ENCODE data around the gene SERPINA6.

SERPINA6 gene

GRCh38 chr14:94340533-94340932 lies 17.4 kb upstream of the SERPINA6 start:
- TF ChIP-seq, protein P1, sequence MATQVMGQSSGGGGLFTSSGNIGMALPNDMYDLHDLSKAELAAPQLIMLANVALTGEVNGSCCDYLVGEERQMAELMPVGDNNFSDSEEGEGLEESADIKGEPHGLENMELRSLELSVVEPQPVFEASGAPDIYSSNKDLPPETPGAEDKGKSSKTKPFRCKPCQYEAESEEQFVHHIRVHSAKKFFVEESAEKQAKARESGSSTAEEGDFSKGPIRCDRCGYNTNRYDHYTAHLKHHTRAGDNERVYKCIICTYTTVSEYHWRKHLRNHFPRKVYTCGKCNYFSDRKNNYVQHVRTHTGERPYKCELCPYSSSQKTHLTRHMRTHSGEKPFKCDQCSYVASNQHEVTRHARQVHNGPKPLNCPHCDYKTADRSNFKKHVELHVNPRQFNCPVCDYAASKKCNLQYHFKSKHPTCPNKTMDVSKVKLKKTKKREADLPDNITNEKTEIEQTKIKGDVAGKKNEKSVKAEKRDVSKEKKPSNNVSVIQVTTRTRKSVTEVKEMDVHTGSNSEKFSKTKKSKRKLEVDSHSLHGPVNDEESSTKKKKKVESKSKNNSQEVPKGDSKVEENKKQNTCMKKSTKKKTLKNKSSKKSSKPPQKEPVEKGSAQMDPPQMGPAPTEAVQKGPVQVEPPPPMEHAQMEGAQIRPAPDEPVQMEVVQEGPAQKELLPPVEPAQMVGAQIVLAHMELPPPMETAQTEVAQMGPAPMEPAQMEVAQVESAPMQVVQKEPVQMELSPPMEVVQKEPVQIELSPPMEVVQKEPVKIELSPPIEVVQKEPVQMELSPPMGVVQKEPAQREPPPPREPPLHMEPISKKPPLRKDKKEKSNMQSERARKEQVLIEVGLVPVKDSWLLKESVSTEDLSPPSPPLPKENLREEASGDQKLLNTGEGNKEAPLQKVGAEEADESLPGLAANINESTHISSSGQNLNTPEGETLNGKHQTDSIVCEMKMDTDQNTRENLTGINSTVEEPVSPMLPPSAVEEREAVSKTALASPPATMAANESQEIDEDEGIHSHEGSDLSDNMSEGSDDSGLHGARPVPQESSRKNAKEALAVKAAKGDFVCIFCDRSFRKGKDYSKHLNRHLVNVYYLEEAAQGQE (IDR thresholded peaks at IDR 0.05; ENCODE audit: insufficient read depth in 1 of 2, low read depth in 2 of 2, low read length in 2 of 2) = no peak
- TF ChIP-seq POLR2AphosphoS5 (IDR thresholded peaks at IDR 0.05; ENCODE audit: low read depth, low read length) (no peak), FOXP2 (optimal IDR thresholded peaks at IDR 0.05; ENCODE audit: borderline replicate concordance, extremely low read depth, extremely low read length, insufficient read depth) (no peak), SIN3A (IDR thresholded peaks at IDR 0.05; ENCODE audit: borderline replicate concordance, insufficient read depth, low read length) (no peak), TAF1 (IDR thresholded peaks at IDR 0.05; ENCODE audit: borderline replicate concordance, insufficient read depth, low read length) (no peak)

- TF ChIP-seq FOXP2 (optimal IDR thresholded peaks at IDR 0.05; ENCODE audit: borderline replicate concordance, extremely low read depth, extremely low read length, insufficient read depth) (no peak), SIN3A (IDR thresholded peaks at IDR 0.05; ENCODE audit: borderline replicate concordance, insufficient read depth, low read length) (no peak), POLR2AphosphoS5 (IDR thresholded peaks at IDR 0.05; ENCODE audit: low read depth, low read length) (no peak), TAF1 (IDR thresholded peaks at IDR 0.05; ENCODE audit: borderline replicate concordance, insufficient read depth, low read length) (no peak)
- TF ChIP-seq, protein P1 (IDR thresholded peaks at IDR 0.05; ENCODE audit: insufficient read depth in 1 of 2, low read depth in 2 of 2, low read length in 2 of 2) = no peak
Observed at GRCh38 chr14:94338023-94338422, 14.9 kb upstream of the SERPINA6 start.

DNA sequence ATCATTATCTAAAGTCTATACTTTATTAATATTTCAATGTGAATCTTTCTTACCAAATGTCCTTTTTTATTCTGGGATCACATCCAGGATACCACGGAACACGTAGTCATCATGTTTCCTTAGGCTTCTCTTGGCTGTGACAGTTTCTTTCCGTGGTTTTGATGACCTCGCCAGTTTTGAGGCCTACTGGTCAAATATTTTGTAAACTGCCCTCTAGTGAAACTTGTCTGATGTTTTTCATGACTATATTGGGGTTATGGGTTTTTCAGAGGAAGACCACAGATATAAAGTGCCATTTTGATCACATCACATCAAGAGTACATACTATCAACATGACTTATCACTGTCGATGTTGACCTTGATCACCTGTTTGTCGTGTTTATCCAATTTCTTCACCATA lies 14.1 kb upstream of the SERPINA6 start:
- no peak for TF ChIP-seq SIN3A (IDR thresholded peaks at IDR 0.05; ENCODE audit: borderline replicate concordance, insufficient read depth, low read length)
- TF ChIP-seq FOXP2 (optimal IDR thresholded peaks at IDR 0.05; ENCODE audit: borderline replicate concordance, extremely low read depth, extremely low read length, insufficient read depth) = no peak
- TF ChIP-seq POLR2AphosphoS5 (IDR thresholded peaks at IDR 0.05; ENCODE audit: low read depth, low read length) = no peak
- no peak for TF ChIP-seq TAF1 (IDR thresholded peaks at IDR 0.05; ENCODE audit: borderline replicate concordance, insufficient read depth, low read length)
- TF ChIP-seq, protein P1 (IDR thresholded peaks at IDR 0.05; ENCODE audit: insufficient read depth in 1 of 2, low read depth in 2 of 2, low read length in 2 of 2) = no peak

DNA sequence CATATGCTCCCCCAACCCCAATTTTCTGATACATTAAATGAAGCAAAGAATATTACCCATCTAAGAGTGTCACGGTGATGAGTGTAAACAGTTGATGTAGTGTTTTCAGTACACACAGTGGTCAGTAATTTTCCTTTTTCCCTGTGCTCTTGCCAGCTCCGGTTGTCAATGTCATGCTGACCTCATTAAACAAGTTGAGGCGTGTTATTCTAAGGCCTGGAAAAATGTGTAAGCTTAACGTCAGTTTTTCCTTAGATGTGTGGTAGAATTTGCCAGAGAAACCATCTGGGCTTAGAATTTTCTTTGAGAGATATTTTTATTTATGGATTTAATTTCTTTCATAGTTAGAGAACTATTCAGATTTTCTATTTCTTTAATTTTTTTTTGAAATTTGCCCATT lies 11.7 kb upstream of the SERPINA6 start:
- TF ChIP-seq TAF1 (IDR thresholded peaks at IDR 0.05; ENCODE audit: borderline replicate concordance, insufficient read depth, low read length) (no peak), FOXP2 (optimal IDR thresholded peaks at IDR 0.05; ENCODE audit: borderline replicate concordance, extremely low read depth, extremely low read length, insufficient read depth) (no peak), SIN3A (IDR thresholded peaks at IDR 0.05; ENCODE audit: borderline replicate concordance, insufficient read depth, low read length) (no peak), POLR2AphosphoS5 (IDR thresholded peaks at IDR 0.05; ENCODE audit: low read depth, low read length) (no peak)
- TF ChIP-seq, protein P1 (IDR thresholded peaks at IDR 0.05; ENCODE audit: insufficient read depth in 1 of 2, low read depth in 2 of 2, low read length in 2 of 2) = no peak

DNA sequence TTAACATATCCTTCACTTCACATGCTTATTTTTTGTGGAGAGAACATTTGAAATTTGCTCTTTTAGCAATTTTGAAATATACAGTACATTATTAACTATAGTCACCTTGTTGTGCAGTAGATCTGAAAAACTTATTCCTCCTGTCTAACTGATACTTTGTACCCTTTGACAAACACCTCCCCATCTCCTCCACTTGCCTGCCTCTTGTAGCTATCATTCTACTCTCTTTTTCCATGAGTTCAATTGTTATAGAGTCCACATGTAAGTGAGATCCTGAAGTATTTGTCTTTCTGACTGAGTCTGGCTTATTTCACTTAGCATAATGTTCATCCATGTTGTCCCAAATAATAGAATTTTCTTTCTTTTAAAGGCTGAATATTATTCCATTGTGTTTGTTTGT lies 9.5 kb upstream of the SERPINA6 start:
- TF ChIP-seq SIN3A (IDR thresholded peaks at IDR 0.05; ENCODE audit: borderline replicate concordance, insufficient read depth, low read length) (no peak), TAF1 (IDR thresholded peaks at IDR 0.05; ENCODE audit: borderline replicate concordance, insufficient read depth, low read length) (no peak)

Data from PFSK-1 (cell line).